H9 (cell line): ENCODE measurements around the gene NAT14. TPM values are rescaled to one million over a fixed set of nuclear protein-coding genes. Genes with fewer than 3 reads are reported as not detected.

Experiments used
- DNase-seq: peaks from one replicate; pipeline ENCODE4 v3.0.0-alpha.2; 2017
- H2AFZ ChIP-seq: one replicate; pipeline ENCODE4 v1.6.1; 2013; ENCODE audit warnings: mild to moderate bottlenecking, low read length, control low read depth, moderate library complexity
- H2AK5ac ChIP-seq: 2 replicates; pipeline ENCODE4 v1.6.1; 2013; ENCODE audit warnings: low read length, control low read depth, mixed read lengths; ENCODE audit not compliant: insufficient read length
- H2BK120ac ChIP-seq: one replicate; pipeline ENCODE4 v1.6.1; 2013; ENCODE audit warnings: low read depth, mild to moderate bottlenecking, low read length, control low read depth, inconsistent platforms; ENCODE audit not compliant: poor library complexity, severe bottlenecking
- H2BK12ac ChIP-seq: 2 replicates; pipeline ENCODE4 v1.6.1; 2013; ENCODE audit warnings: low read length, control low read depth, mixed read lengths, low read depth; ENCODE audit not compliant: insufficient read length
- H2BK15ac ChIP-seq: 2 replicates; pipeline ENCODE4 v1.6.1; 2013; ENCODE audit warnings: low read depth, low read length, control low read depth
- H2BK20ac ChIP-seq: one replicate; pipeline ENCODE4 v1.6.1; 2013; ENCODE audit warnings: low read depth, mild to moderate bottlenecking, low read length, control low read depth, inconsistent platforms; ENCODE audit not compliant: poor library complexity, severe bottlenecking
- H2BK5ac ChIP-seq: 2 replicates; pipeline ENCODE4 v1.6.1; 2013; ENCODE audit warnings: low read length, control low read depth, mixed read lengths; ENCODE audit not compliant: insufficient read length
- H3K14ac ChIP-seq: 2 replicates; pipeline ENCODE4 v1.6.1; 2013; ENCODE audit warnings: low read length, control low read depth; ENCODE audit not compliant: insufficient read depth
- H3K18ac ChIP-seq: 2 replicates; pipeline ENCODE4 v1.6.1; 2013; ENCODE audit warnings: low read depth, mild to moderate bottlenecking, mixed read lengths, low read length, control low read depth; ENCODE audit not compliant: insufficient read length
- H3K23ac ChIP-seq: 2 replicates; pipeline ENCODE4 v1.6.1; 2013; ENCODE audit warnings: low read length, control low read depth, mixed read lengths, low read depth; ENCODE audit not compliant: insufficient read length
- H3K23me2 ChIP-seq: 2 replicates; pipeline ENCODE4 v1.6.1; 2013; ENCODE audit warnings: low read depth, mild to moderate bottlenecking, mixed read lengths, low read length, control low read depth; ENCODE audit not compliant: insufficient read length, poor library complexity, severe bottlenecking
- H3K27ac ChIP-seq: 2 replicates; pipeline ENCODE4 v1.5.1; 2013; ENCODE audit warnings: low read length, control low read depth, mixed read lengths, low read depth; ENCODE audit not compliant: insufficient read length
- H3K27me3 ChIP-seq: 2 replicates; pipeline ENCODE4 v1.6.1; 2013; ENCODE audit warnings: low read length, control low read depth, inconsistent platforms; ENCODE audit not compliant: insufficient read depth
- H3K4ac ChIP-seq: 2 replicates; pipeline ENCODE4 v1.6.1; 2013; ENCODE audit warnings: low read depth, mild to moderate bottlenecking, control low read depth, inconsistent platforms, low read length, moderate library complexity
- H3K4me1 ChIP-seq: 2 replicates; pipeline ENCODE4 v1.6.1; 2013; ENCODE audit warnings: low read length, control low read depth, inconsistent platforms; ENCODE audit not compliant: insufficient read depth
- H3K4me2 ChIP-seq: 2 replicates; pipeline ENCODE4 v1.6.1; 2013; ENCODE audit warnings: low read length, control low read depth, mixed read lengths; ENCODE audit not compliant: insufficient read length, insufficient read depth
- H3K56ac ChIP-seq: 2 replicates; pipeline ENCODE4 v1.6.1; 2013; ENCODE audit warnings: low read depth, mild to moderate bottlenecking, mixed read lengths, low read length, control low read depth; ENCODE audit not compliant: insufficient read length
- H3K79me1 ChIP-seq: 2 replicates; pipeline ENCODE4 v1.6.1; 2013; ENCODE audit warnings: low read depth, mild to moderate bottlenecking, moderate library complexity, low read length, control low read depth, inconsistent platforms; ENCODE audit not compliant: insufficient read depth, poor library complexity, severe bottlenecking
- H3K79me2 ChIP-seq: 2 replicates; pipeline ENCODE4 v1.6.1; 2013; ENCODE audit warnings: low read length, control low read depth, inconsistent platforms; ENCODE audit not compliant: insufficient read depth
- H3K9ac ChIP-seq: 2 replicates; pipeline ENCODE4 v1.6.1; 2013; ENCODE audit warnings: low read length, control low read depth, mixed read lengths; ENCODE audit not compliant: insufficient read length; ENCODE audit errors: extremely low read depth
- H3K9me3 ChIP-seq: one replicate; pipeline ENCODE4 v1.6.1; 2013; ENCODE audit warnings: low read depth, low read length, inconsistent platforms; ENCODE audit not compliant: control insufficient read depth
- H3T11ph ChIP-seq: one replicate; pipeline ENCODE4 v1.6.1; 2013; ENCODE audit warnings: mild to moderate bottlenecking, low read length, control low read depth, inconsistent platforms
- H4K20me1 ChIP-seq: one replicate; pipeline ENCODE4 v1.6.1; 2013; ENCODE audit not compliant: control insufficient read depth, insufficient read length, insufficient read depth
- H4K5ac ChIP-seq: 2 replicates; pipeline ENCODE4 v1.6.1; 2013; ENCODE audit warnings: low read depth, mild to moderate bottlenecking, mixed read lengths, low read length, control low read depth; ENCODE audit not compliant: insufficient read length
- H4K8ac ChIP-seq: replicated peaks from 2 replicates; pipeline ENCODE4 v1.6.1; 2013; ENCODE audit warnings: low read length, control low read depth, mixed read lengths, low read depth; ENCODE audit not compliant: insufficient read length
- H4K91ac ChIP-seq: 2 replicates; pipeline ENCODE4 v1.6.1; 2013; ENCODE audit warnings: low read depth, mild to moderate bottlenecking, moderate library complexity, mixed read lengths, low read length, control low read depth; ENCODE audit not compliant: insufficient read length
- H3K27ac Mint-ChIP-seq, 3 experiments: 2 replicates in 2 of 3; 3 replicates in 1 of 3; pipeline ENCODE4 v1.8.0; 2020 to 2021; ENCODE audit warnings: mixed read lengths in 3 of 3, mild to moderate bottlenecking in 1 of 3, moderate library complexity in 1 of 3
- H3K27me3 Mint-ChIP-seq: 2 replicates; pipeline ENCODE4 v1.8.0; 2021; ENCODE audit warnings: low read depth, mild to moderate bottlenecking, moderate library complexity, mixed read lengths
- H3K36me3 Mint-ChIP-seq, 3 experiments: 2 replicates in 2 of 3; 3 replicates in 1 of 3; pipeline ENCODE4 v1.8.0; 2020 to 2021; ENCODE audit warnings: low read depth in 3 of 3, mixed read lengths in 3 of 3; ENCODE audit not compliant: insufficient read depth in 1 of 3
- H3K4me1 Mint-ChIP-seq, 2 experiments: 2 replicates each; pipeline ENCODE4 v1.8.0; 2020; ENCODE audit warnings: mixed read lengths in 2 of 2
- H3K4me3 Mint-ChIP-seq, 2 experiments: 2 replicates in 1 of 2; 3 replicates in 1 of 2; pipeline ENCODE4 v1.8.0; 2020 to 2021; ENCODE audit warnings: mild to moderate bottlenecking in 2 of 2, mixed read lengths in 2 of 2, moderate library complexity in 1 of 2
- H3K9me3 Mint-ChIP-seq, 2 experiments: 2 replicates in 1 of 2; 3 replicates in 1 of 2; pipeline ENCODE4 v1.8.0; 2020; ENCODE audit warnings: mild to moderate bottlenecking in 2 of 2, mixed read lengths in 2 of 2, moderate library complexity in 1 of 2
- WGBS: extraction: QIAGEN DNeasy Blood & Tissue Kit; methylation state at CpG from one replicate; pipeline ENCODE4 v1.1.7; 2013; ENCODE audit warnings: missing lambda C conversion rate, low lambda C conversion rate, mixed read lengths; ENCODE audit not compliant: insufficient read length; ENCODE audit errors: extremely low coverage; 5-methylcytosine and 5-hydroxymethylcytosine counted together
- total RNA-seq: library from RNA; stranded (reverse); gene quantifications from 2 replicates; pipeline ENCODE4 v1.2.1, GENCODE V29; 2021
- TF ChIP-seq, protein P1 (sequence below): fragments of 200-600 bp; sonication (generic); conservative IDR thresholded peaks from 3 replicates; pipeline ENCODE4 v1.8.0; 2021; ENCODE audit warnings: antibody characterized with exemption, mild to moderate bottlenecking

NAT14 gene
- total RNA-seq, 1 experiment from 2014 or later: 51.2 TPM

DNA sequence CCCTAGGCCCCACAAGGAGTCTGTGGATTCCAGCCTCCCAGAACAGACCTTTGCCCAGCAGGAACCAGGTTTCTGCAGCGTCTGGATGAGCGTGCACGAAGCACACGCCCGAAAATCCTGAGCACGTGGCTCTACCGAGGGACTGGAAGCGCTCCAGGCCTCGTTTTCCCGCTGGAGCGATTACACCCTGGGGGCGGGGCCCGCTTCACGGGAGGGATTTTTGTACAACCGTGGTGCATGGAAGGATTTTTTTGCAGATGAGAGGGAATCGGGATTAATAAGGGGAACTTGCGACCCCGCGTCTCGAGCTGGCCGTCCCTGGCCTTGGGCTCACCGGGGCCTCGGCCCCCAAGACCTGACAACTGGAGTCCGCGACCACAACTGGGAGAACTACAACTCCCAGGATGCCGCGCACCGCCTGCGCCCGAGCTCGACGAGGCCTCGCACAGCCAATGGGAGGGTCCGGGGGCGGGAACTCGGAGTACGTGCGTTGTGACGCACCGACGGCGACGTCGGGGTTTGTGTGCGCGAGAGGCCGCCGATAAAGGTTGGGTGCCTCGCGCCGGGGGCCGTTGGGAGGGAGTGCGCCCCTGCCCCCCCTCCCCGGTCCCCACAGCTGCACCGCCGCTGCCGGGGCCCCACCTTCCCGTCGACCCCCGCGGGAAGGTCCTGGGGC lies 8.8 kb upstream of the NAT14 start, which contains the start of gene ZNF628:
ZNF628 (plus strand) TSS at position 518 of the 676 bp plus-strand sequence. CDS start 3,294 bp downstream, outside the sequence.
- Mint-ChIP-seq H3K4me3 (peak within 1 kb of the TSS; percentile 85 to 93), H3K27me3 (peaks cover 2% of the 10 kb centered on the region; the same call in 1 of the 2 replicates), H3K27ac (peak within 1 kb of the TSS; percentile 90 to 98 (median 90); a peak in 5 of 7 replicates), H3K4me1 (peaks cover 27 to 57% of the 10 kb centered on the region in 2 experiments), H3K36me3 (peaks cover 0 to 16% (median 2%) of the 10 kb centered on the region in 3 experiments; a peak in 5 of 7 replicates), H3K9me3 (no peaks in the 10 kb centered on the region)
- Histone ChIP-seq H3K56ac (no peak within 1 kb of the TSS), H3T11ph (no peak within 1 kb of the TSS), H3K27me3 (no peaks in the 10 kb centered on the region), H4K8ac (no peak within 1 kb of the TSS), H3K23me2 (peaks cover 5% of the 10 kb centered on the region), H4K5ac (no peak within 1 kb of the TSS), H3K18ac (peak within 1 kb of the TSS; percentile 83), H3K14ac (peak within 1 kb of the TSS; percentile 80; the same call in 1 of the 2 replicates), H3K23ac (no peak within 1 kb of the TSS), H2AFZ (peak within 1 kb of the TSS; percentile 84), H2AK5ac (no peak within 1 kb of the TSS), H4K20me1 (no peaks in the 10 kb centered on the region), H3K4me1 (no peaks in the 10 kb centered on the region), H3K27ac (no peak within 1 kb of the TSS), H3K9ac (peak within 1 kb of the TSS; percentile 63), H2BK12ac (no peak within 1 kb of the TSS), H3K4ac (no peak within 1 kb of the TSS), H2BK20ac (no peak within 1 kb of the TSS), H3K9me3 (no peaks in the 10 kb centered on the region), H3K4me2 (peak within 1 kb of the TSS; percentile 63), H2BK15ac (no peak within 1 kb of the TSS), H2BK5ac (no peak within 1 kb of the TSS), H4K91ac (no peak within 1 kb of the TSS), H2BK120ac (no peak within 1 kb of the TSS), H3K79me1 (no peaks in the 10 kb centered on the region), H3K79me2 (no peaks in the 10 kb centered on the region)
- TF ChIP-seq, protein P1, sequence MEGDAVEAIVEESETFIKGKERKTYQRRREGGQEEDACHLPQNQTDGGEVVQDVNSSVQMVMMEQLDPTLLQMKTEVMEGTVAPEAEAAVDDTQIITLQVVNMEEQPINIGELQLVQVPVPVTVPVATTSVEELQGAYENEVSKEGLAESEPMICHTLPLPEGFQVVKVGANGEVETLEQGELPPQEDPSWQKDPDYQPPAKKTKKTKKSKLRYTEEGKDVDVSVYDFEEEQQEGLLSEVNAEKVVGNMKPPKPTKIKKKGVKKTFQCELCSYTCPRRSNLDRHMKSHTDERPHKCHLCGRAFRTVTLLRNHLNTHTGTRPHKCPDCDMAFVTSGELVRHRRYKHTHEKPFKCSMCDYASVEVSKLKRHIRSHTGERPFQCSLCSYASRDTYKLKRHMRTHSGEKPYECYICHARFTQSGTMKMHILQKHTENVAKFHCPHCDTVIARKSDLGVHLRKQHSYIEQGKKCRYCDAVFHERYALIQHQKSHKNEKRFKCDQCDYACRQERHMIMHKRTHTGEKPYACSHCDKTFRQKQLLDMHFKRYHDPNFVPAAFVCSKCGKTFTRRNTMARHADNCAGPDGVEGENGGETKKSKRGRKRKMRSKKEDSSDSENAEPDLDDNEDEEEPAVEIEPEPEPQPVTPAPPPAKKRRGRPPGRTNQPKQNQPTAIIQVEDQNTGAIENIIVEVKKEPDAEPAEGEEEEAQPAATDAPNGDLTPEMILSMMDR: no peak
- peak; percentile 99 for DNase-seq
- WGBS: no CpG with 5 or more reads among the region's 61 CpGs
